WTC11 (cell line): ENCODE data around the gene GIPC1.

Source experiments
- ATF3 ChIP-seq: sonication (generic); formaldehyde crosslinking; conservative IDR thresholded peaks from 2 replicates; pipeline ENCODE4 v1.8.1; 2022; ENCODE audit warnings: mild to moderate bottlenecking, missing genetic modification reagents
- GABPB1 ChIP-seq: sonication (generic); formaldehyde crosslinking; IDR thresholded peaks from 2 replicates; pipeline ENCODE4 v1.8.1; 2023; ENCODE audit warnings: mild to moderate bottlenecking, missing genetic modification reagents
- JUN ChIP-seq: sonication (generic); formaldehyde crosslinking; IDR thresholded peaks from 2 replicates; pipeline ENCODE4 v1.8.0; 2023; ENCODE audit warnings: mild to moderate bottlenecking, missing genetic modification reagents
- MAX ChIP-seq: sonication (generic); formaldehyde crosslinking; IDR thresholded peaks from 2 replicates; pipeline ENCODE4 v1.8.0; 2022; ENCODE audit warnings: mild to moderate bottlenecking, missing genetic modification reagents
- NFE2L1 ChIP-seq: sonication (generic); formaldehyde crosslinking; IDR thresholded peaks from 2 replicates; pipeline ENCODE4 v1.8.1; 2023; ENCODE audit warnings: missing genetic modification reagents
- SP1 ChIP-seq: sonication (generic); formaldehyde crosslinking; conservative IDR thresholded peaks from 2 replicates; pipeline ENCODE4 v1.8.1; 2022; ENCODE audit warnings: missing genetic modification reagents
- ZNF512 ChIP-seq: sonication (generic); formaldehyde crosslinking; IDR thresholded peaks from 2 replicates; pipeline ENCODE4 v1.8.1; 2022; ENCODE audit warnings: missing genetic modification reagents, borderline replicate concordance
- TF ChIP-seq, protein P1 (sequence below): sonication (generic); formaldehyde crosslinking; IDR thresholded peaks from 2 replicates; pipeline ENCODE4 v1.8.0; 2022; ENCODE audit warnings: missing genetic modification reagents
- TF ChIP-seq, protein P2 (sequence below): fragments of 200-600 bp; IDR thresholded peaks from 2 replicates; pipeline ENCODE4 v1.8.0; 2022; ENCODE audit warnings: antibody characterized with exemption
- TF ChIP-seq, protein P3 (sequence below): sonication (generic); formaldehyde crosslinking; IDR thresholded peaks from 2 replicates; pipeline ENCODE4 v1.8.0; 2023; ENCODE audit warnings: mild to moderate bottlenecking, missing genetic modification reagents

DNA sequence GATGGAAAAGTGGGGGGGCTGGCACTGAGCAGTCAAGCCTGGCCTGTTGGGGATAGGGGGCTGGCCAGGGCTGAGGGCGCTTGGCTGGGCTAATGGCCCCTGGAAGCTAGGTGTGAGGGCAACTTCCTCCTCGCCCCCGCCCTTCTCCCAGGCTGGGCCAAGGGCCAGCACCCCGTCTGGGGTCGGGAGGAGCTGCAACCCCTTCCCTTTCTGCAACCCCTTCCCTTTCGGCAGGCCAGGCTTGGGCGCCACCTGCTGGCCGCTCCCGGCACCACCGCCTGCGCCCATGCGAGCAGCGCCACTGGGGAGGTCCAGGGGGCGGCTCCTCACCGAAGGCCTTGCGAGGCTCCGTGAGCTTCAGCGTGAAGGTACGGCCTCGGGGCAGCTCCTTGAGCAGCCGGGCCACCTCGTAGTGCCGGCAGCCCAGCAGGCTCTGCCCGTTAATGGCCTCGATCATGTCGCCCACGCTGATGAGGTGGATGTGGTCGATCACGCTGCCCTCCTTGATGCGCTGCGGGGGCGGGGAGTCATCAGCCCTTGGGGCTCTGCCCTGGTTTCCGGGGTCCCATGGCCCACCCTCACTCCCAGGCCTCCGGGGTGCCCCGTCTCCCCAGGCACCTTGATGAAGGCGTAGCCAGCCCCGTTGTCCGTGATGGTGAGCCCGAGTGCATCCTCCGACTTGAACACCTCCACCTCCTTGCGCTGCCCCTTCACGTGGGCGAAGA is 15.8 kb downstream of the GIPC1 start:
- TF ChIP-seq GABPB1 (CRISPR knock-in tag) = no peak
- TF ChIP-seq, protein P1, sequence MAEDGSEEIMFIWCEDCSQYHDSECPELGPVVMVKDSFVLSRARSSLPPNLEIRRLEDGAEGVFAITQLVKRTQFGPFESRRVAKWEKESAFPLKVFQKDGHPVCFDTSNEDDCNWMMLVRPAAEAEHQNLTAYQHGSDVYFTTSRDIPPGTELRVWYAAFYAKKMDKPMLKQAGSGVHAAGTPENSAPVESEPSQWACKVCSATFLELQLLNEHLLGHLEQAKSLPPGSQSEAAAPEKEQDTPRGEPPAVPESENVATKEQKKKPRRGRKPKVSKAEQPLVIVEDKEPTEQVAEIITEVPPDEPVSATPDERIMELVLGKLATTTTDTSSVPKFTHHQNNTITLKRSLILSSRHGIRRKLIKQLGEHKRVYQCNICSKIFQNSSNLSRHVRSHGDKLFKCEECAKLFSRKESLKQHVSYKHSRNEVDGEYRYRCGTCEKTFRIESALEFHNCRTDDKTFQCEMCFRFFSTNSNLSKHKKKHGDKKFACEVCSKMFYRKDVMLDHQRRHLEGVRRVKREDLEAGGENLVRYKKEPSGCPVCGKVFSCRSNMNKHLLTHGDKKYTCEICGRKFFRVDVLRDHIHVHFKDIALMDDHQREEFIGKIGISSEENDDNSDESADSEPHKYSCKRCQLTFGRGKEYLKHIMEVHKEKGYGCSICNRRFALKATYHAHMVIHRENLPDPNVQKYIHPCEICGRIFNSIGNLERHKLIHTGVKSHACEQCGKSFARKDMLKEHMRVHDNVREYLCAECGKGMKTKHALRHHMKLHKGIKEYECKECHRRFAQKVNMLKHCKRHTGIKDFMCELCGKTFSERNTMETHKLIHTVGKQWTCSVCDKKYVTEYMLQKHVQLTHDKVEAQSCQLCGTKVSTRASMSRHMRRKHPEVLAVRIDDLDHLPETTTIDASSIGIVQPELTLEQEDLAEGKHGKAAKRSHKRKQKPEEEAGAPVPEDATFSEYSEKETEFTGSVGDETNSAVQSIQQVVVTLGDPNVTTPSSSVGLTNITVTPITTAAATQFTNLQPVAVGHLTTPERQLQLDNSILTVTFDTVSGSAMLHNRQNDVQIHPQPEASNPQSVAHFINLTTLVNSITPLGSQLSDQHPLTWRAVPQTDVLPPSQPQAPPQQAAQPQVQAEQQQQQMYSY (CRISPR knock-in tag) = no peak
- TF ChIP-seq, protein P2, sequence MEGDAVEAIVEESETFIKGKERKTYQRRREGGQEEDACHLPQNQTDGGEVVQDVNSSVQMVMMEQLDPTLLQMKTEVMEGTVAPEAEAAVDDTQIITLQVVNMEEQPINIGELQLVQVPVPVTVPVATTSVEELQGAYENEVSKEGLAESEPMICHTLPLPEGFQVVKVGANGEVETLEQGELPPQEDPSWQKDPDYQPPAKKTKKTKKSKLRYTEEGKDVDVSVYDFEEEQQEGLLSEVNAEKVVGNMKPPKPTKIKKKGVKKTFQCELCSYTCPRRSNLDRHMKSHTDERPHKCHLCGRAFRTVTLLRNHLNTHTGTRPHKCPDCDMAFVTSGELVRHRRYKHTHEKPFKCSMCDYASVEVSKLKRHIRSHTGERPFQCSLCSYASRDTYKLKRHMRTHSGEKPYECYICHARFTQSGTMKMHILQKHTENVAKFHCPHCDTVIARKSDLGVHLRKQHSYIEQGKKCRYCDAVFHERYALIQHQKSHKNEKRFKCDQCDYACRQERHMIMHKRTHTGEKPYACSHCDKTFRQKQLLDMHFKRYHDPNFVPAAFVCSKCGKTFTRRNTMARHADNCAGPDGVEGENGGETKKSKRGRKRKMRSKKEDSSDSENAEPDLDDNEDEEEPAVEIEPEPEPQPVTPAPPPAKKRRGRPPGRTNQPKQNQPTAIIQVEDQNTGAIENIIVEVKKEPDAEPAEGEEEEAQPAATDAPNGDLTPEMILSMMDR = peak; percentile 98
- no peak for TF ChIP-seq ATF3 (CRISPR knock-in tag)
- peak; percentile 44; the same call in 1 of the 2 replicates for TF ChIP-seq SP1 (CRISPR knock-in tag)
- TF ChIP-seq ZNF512 (CRISPR knock-in tag) = no peak
- peak; percentile 79 for TF ChIP-seq MAX (CRISPR knock-in tag)
- no peak for TF ChIP-seq JUN (CRISPR knock-in tag)
- no peak for TF ChIP-seq NFE2L1 (CRISPR knock-in tag)
- TF ChIP-seq, protein P3, sequence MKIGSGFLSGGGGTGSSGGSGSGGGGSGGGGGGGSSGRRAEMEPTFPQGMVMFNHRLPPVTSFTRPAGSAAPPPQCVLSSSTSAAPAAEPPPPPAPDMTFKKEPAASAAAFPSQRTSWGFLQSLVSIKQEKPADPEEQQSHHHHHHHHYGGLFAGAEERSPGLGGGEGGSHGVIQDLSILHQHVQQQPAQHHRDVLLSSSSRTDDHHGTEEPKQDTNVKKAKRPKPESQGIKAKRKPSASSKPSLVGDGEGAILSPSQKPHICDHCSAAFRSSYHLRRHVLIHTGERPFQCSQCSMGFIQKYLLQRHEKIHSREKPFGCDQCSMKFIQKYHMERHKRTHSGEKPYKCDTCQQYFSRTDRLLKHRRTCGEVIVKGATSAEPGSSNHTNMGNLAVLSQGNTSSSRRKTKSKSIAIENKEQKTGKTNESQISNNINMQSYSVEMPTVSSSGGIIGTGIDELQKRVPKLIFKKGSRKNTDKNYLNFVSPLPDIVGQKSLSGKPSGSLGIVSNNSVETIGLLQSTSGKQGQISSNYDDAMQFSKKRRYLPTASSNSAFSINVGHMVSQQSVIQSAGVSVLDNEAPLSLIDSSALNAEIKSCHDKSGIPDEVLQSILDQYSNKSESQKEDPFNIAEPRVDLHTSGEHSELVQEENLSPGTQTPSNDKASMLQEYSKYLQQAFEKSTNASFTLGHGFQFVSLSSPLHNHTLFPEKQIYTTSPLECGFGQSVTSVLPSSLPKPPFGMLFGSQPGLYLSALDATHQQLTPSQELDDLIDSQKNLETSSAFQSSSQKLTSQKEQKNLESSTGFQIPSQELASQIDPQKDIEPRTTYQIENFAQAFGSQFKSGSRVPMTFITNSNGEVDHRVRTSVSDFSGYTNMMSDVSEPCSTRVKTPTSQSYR (CRISPR knock-in tag) = no peak
